Measurements from ENCODE around the gene POLR1A.

Gene POLR1A

GRCh38 chr2:86037795-86038192 lies 67.9 kb downstream of the POLR1A start:
- peak in 1 of 2 donors; percentile 14 for DNase-seq (ENCODE audit: low read depth in 2 of 2)

DNA sequence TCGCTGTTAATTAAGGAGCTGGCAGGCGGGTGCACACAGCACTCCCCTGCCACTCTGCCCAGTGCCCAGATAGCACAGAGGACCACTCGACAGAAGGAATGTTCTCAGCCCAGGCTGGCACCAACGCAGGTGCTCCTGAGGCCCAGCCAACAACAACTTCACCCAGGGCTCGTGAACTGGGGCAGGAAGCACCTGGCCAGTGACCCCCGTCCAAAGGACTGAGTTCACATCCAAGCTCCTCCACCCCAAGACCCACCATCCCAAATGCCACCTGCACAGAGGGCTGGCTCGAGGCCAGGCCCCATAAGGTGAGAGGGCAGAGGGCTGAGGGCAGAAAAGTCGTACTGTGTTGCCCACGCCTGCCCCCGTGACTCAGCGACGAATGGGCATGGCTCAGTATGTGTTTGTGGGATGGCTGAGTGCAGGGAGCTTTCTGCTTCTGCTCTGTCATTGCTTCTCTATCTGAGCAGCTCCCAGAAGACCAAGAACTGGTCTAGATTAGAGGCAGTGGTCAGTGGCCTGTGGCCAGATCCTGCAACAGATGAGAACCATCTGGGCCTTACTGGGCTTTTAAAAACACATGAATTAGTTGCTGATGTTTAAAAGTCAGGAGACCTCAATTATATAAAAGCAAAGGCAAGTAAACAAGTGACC lies 68.4 kb downstream of the POLR1A start:
- peak in 1 of 2 donors; percentile 59 for DNase-seq (ENCODE audit: low read depth in 2 of 2)

- no peak for DNase-seq (ENCODE audit: low read depth in 2 of 2)
These were observed 69.0 kb downstream of the POLR1A start for GRCh38 chr2:86036669-86037138.

- DNase-seq (ENCODE audit: low read depth in 2 of 2) = peak; percentile 25 to 51
These were observed 69.6 kb downstream of the POLR1A start for GRCh38 chr2:86035883-86036668.

DNA sequence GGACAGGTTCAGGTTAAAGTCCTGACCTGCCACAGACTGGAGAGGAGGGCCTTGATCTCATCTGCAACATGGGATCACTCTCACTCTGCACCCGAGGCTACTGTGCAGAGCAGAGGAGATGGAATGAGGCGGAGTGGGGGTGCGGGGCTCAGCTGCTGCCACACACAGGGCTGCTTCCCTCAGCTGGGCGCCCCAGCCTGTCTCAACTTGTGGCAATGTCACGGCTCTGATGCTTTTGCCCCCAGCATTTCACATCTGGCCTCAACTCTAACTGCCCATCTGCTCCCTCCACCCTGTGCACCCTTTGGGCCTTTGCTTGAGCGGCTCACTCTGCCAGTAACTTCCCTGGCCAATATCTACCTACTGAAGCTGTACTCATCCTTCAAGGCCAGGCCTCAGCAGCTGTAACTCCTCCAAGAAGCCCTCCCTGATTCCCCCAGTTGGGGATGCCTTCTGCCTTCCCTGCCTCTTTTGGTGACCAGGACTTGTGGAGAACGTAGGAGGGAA lies 70.3 kb downstream of the POLR1A start:
- no peak for DNase-seq (ENCODE audit: low read depth in 2 of 2)

DNA sequence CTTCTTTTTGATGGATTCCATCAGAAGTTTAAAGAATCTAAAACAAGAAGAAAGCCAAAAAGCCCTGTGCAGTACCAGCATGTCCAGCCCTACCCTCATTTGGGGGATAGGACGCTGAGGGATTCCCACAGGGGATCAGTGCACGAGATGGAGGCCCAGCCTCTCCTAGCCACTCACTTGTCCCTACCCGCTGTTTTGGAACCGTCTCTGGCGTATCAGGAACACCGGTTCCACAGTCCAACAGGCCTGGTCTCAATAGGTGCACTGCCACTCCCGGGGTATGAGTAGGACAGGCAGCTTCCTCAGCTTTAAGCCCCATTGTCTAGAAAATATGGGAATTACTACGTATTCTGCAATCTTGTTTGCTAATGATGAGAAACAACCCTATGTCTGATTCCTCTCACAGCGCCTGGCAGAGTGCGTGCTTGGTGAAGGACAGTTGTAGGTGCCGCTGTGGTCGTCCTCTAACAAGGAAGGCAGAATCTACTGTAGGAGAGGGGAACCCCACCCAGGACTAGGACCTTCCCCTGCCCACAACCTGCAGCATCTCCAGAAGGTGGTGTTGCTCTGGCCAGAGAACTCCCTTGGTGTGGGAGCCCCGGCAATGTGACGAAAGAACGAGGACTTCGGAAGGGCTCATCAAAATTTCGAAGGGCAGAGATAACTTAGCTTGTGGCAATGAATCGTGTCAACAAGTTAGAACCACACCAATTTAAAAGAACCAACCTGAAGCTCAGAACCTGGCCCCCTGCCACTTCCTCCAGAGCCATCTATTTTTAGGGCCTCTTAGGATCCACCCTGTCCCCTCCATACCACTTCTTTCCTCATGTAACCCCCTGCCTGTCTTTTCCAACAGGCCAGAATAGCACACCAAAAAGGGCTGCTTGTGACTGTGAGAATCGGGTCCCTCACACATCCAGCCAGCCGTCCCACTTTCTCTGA lies 71.7 kb downstream of the POLR1A start:
- no peak for DNase-seq (ENCODE audit: low read depth in 2 of 2)

- no peak for DNase-seq (ENCODE audit: low read depth in 2 of 2)
These were observed 72.7 kb downstream of the POLR1A start for GRCh38 chr2:86032861-86033595.

- no peak for DNase-seq (ENCODE audit: low read depth in 2 of 2)
These were observed 74.1 kb downstream of the POLR1A start for GRCh38 chr2:86031606-86032005.

DNA sequence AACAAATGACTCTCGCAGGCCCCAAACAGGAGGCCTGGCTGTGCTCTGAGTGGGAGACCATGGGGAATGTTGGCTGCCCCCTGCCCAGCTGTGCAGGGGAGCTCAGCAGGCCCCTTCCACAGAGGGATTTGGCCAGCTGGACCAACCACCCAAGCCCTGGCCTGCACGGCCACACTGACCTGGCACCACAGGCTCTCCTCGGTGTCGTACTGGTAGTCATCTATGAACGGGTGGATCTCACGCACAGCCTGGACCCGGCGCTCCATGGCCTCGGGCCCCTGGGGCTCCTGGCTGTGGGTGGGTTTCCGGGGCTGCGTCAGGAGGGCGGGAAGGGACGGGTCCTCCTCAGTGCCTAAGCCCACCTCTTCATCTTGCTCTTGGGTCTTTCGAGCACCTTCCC lies 74.5 kb downstream of the POLR1A start:
- no peak for DNase-seq (ENCODE audit: low read depth in 2 of 2)

DNA sequence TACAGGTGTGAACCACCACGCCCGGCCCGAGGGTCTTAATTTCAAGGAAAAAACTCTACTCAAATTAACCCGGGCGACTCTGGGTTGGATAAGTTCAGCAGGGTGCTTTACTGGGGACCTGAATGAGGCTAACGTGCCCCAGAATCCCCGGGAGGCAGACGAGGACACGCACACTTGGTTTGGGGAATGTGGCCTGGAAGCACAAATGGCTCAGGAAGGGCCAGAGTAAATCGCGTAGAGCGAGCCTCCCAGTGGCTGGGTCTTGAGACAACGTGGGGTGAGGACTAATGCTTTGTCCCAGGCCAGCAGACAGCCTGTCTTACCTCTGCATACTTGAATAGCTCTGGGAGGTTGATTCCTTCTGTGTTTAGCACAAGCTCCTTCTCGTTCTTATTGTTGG lies 75.8 kb downstream of the POLR1A start:
- no peak for DNase-seq (ENCODE audit: low read depth in 2 of 2)

DNA sequence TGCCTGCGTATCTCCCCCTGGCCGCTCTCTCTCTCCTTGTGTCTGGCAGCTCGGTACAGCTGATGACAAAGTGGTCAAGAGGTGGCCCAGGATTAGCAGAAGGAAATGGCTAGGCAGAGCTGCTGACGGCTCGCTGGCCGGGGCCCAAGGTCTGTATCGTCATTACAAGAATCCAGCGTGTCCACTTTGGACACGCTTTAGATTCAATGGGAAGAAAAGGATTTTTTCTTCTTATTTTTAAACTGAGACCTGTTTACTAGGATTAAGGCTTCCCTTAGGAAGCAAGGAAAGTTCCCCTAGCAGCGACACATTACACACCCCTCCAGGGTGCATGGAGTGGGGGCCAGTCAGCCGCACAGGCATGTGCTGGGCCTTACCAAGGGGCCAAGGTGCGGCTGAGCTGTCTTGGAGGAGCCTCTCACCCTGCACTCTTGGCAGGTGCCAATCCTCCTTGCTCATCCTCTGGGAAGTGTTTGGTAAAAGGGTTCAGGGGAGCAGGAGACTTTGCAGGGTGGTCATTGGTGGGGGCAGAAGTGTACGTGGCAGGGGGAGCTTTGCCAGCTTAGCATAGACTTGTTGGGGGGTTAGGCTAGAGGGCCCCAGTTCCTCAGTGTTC lies 76.8 kb downstream of the POLR1A start:
- DNase-seq (ENCODE audit: low read depth in 2 of 2) = no peak

DNA sequence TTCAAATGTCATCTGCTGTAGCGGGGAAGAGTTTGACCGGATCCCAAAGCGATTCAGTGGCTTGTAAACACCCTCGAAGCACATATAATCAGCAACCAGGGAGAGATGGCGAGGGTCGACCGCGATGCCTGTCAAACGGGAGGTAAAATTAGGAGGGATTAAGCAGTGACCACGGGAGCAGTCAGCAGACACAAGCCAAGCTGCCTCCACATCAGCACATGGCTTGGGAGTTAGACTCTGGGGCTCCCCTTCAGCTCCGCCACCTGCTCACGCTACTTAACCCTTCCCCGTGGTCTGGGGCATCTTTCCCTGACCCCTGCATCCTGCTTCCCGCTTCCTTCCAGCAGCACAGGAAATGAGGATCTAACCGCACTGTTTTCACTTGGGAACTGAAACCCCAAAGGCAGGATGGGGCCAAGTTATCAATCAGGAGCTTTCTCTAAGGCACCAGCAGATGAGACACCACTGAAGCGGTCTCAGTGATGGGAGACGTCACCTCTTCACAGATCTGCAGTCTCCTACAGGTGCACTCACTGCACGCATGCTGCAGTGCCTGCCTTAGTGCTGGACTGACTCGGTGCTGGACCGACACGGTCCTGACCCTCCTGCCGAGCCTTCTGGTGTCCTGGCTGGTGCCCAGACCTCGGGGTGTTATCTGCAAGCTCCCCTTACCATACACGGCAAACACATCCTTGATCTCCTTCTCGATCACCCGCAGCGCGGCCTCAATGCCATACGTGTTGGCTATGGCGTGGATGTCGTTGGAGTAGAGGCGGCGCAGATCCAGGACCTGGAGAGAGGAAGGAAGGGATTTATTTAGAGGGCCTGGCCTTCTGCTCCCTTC lies 77.5 kb downstream of the POLR1A start:
- DNase-seq (ENCODE audit: low read depth in 2 of 2) = no peak

DNA sequence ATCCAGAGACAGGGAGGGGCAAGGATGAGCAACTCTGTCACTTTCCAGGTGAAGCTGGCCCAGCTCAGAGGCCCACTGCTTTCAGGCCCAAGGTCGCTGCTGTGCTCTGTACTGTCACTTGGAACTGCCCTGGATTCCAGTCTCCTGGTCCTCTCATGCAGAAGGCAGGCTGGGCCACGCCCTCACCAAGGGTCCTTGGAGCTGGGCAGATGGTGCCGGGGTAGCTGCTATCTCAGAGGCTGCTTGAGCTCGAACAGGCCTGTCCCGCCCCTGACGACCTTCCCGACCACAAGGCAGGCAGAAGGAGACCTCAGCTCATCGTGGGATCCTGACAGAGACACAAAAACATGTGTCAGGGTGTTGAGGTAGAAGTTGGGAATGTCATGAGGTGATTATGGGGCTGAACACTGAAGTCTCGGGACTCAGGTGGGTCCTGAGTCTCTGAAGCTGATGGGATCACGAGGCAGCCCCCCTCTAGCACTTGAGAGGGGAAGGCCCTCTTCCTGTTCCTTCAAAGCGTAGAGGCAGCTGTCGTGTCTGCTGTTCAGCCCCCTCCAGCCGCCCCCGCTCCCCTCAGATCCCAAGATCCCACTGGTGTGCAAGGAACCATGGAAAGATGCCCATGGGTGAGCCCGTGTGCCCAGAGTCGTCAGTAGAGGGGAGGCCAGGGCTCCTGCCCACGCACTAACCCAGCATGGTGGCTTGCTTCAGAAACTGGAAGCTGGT lies 78.3 kb downstream of the POLR1A start:
- DNase-seq (ENCODE audit: low read depth in 2 of 2) = no peak

GRCh38 chr2:86026744-86027065 lies 79.0 kb downstream of the POLR1A start:
- no peak for DNase-seq (ENCODE audit: low read depth in 2 of 2)

- no peak for DNase-seq (ENCODE audit: low read depth in 2 of 2)
These were observed 79.5 kb downstream of the POLR1A start for GRCh38 chr2:86025976-86026743.

- DNase-seq (ENCODE audit: low read depth in 2 of 2) = no peak
These were observed 80.4 kb downstream of the POLR1A start for GRCh38 chr2:86025229-86025820.

DNA sequence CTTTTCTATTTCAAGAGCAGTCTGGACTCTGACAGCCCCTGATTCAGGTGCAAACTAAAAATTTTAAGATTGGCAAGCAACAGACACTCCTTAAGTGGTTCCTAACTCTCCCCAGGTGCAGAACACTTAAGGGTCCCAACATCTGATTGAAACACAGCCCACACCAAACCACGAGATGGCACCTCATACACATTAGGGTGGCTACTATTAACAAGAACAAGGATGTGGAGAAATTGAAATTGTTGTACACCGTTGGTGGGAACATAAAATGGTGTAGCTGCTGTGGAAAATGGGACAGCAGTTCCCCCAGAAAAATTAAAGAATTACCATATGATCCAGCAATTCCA lies 82.3 kb downstream of the POLR1A start:
- no peak for DNase-seq (ENCODE audit: low read depth in 2 of 2)

- no peak for DNase-seq (ENCODE audit: low read depth in 2 of 2)
These were observed 82.9 kb downstream of the POLR1A start for GRCh38 chr2:86022661-86023365.

Measured in stimulated activated CD8-positive, alpha-beta memory T cell treated with anti-CD3 and anti-CD28 coated beads, Interleukin-7, amount 100 ng/mL, for 4 hours (primary cell).